Stimulated activated CD8-positive, alpha-beta memory T cell treated with anti-CD3 and anti-CD28 coated beads, Interleukin-7, amount 100 ng/mL, for 1 hour (primary cell): ENCODE results near the gene EZH1.
"Not testable (repeated sequence)": the region's sequence is repeated elsewhere in the genome, so short reads cannot be mapped to it uniquely, and the experiment has no call there.

Experiments used
- DNase-seq, 2 donors: peaks; one replicate each; pipeline ENCODE4 v3.0.0-alpha.2; 2020; ENCODE audit warnings: low read depth in 2 of 2

Gene EZH1

DNA sequence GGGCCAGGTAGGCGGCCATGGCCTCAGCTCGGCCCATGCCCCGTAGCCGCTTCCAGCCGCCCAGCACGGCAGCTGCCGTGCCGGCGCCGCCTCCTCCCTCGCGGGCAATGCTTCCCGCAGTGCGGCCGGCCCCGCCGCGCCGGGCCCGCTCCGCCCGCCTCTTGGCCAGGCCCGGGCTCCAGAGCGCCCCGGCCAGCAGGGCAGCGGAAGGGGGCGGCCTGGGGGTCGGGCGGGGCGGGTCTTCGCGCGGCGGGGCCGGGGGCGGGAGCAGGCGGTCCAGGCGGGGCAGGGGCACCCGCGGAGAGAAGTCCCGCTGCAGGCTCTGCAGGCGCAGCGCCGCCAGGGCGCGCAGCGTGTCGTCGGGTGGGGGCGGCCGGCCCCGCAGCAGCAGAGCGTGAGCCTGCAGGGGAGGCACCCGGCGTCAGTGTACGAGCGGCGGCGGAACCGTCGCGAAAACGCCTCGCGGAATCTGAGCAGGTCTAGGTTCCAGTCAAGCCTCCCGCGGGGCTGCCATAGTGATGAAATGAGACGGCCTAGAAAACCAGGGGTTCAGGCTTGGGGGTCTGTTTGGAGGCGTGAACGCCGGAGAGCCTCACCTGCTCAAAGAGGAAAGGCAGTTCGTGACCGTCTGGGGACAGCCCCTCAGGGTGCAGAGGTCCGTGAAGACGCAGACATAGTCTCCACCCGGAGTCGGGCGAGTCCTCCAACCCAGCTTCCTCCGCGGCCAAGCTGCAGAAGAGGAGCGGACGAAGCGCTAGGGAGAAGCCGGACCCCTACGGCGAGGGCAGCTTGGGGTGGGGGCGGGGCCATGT lies 74.7 kb downstream of the EZH1 start:
- no peak for DNase-seq

- DNase-seq = no peak
These were observed 75.2 kb downstream of the EZH1 start for GRCh38 chr17:42669705-42669976.

DNA sequence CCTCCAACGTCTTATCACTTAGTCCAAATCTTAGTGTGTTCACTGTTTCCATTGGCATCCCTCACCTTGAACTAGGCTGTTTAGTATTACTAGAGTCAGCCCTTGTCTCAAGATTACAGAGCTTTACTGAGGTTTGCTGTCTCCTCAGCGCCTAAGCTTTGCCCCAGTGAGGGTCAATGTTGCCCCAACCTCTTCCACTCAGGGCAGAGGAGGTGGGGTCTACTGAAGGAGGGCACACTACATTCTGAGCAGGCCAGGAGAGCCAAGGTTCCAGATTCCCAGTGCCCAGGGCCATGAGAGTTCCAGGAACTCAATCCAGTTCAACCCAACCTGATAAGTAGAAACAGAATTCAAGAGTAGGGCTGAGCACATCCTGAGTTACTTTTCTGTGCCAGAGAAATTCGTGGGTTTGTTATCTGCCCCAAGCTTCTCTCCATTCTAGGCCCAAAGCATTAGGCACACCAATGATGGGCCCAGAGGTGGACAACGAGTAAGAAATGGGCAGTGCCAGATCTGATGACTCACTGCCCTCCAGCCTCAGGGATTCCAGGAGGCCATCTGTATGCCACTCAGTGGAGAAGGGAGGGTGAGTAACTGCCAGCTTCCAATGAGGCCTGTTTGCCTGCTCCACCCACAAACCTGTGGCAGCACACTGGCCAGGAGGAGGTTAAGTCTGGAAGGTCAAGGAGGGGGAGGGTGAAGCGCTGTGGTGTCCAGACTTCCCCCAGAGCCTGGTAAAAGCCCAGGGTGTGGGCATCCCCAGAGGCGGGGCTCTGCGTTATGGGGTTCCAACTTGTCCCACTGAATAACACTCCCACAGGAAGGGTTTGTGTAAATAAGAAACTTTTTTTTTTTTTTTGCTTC lies 77.5 kb downstream of the EZH1 start:
- no peak for DNase-seq

- DNase-seq = not testable (repeated sequence)
These were observed 78.7 kb downstream of the EZH1 start for GRCh38 chr17:42666126-42666525.

DNA sequence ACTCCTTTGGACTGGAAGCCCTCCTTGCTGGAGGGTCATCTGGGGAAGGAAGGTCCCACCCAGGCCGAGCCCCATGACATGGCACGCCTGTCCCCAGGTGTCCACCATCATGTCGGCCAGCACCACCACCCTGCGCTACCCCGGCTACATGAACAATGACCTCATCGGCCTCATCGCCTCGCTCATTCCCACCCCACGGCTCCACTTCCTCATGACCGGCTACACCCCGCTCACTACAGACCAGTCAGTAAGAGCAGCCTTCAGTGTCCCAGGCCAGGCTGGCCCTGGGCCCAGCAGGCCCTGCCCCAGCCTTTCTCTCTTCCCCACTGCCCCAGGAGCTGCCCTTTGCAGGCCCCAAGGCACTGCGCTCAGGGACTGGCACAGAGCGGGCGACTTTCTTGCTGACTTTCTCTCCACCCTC lies 79.2 kb downstream of the EZH1 start:
- no peak for DNase-seq

DNA sequence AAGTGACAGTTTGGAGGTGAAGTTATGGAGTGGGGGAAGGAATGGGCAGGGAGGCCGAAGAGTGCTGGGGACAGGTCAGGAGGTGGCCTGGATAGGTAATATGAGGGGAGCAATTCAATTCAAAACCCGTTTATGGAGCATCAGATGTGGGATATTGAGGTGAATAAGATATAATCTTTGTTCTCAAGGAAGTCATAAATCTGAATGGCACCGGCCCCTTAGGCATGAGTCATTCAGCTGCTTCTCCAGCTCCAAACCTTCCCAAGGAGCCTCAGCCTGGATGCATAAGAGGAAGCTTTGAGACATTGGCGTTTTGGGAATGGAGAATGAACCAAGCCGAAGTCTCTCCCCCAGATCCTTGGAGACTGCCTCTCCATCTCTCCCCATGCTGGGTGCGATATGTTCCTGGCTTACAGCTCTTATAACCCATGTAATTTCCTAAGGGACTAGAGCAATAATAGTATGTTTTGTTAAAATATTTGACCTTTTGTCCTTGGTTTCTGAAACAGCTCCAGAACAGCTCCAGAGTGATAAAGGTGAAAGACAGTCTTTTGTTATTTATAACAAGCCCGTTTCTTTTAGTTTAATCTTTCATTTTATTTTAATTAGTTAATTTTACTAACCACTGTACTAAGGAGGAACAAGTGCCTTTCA lies 84.0 kb downstream of the EZH1 start:
- DNase-seq = no peak

DNA sequence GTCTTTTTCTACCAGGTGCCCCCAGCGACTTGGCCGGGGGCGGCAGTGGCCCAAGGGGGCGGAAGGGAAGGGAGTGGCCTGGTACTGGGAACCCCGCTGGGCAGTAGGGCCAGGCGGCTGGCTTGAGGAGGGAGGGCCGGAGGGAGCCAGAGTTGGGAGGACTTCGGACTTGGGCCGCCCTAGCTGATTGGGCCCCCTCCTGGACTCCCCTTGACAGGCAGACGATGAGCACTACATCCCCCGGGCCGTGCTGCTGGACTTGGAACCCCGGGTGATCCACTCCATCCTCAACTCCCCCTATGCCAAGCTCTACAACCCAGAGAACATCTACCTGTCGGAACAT lies 84.9 kb downstream of the EZH1 start:
- DNase-seq = not testable (repeated sequence)

DNA sequence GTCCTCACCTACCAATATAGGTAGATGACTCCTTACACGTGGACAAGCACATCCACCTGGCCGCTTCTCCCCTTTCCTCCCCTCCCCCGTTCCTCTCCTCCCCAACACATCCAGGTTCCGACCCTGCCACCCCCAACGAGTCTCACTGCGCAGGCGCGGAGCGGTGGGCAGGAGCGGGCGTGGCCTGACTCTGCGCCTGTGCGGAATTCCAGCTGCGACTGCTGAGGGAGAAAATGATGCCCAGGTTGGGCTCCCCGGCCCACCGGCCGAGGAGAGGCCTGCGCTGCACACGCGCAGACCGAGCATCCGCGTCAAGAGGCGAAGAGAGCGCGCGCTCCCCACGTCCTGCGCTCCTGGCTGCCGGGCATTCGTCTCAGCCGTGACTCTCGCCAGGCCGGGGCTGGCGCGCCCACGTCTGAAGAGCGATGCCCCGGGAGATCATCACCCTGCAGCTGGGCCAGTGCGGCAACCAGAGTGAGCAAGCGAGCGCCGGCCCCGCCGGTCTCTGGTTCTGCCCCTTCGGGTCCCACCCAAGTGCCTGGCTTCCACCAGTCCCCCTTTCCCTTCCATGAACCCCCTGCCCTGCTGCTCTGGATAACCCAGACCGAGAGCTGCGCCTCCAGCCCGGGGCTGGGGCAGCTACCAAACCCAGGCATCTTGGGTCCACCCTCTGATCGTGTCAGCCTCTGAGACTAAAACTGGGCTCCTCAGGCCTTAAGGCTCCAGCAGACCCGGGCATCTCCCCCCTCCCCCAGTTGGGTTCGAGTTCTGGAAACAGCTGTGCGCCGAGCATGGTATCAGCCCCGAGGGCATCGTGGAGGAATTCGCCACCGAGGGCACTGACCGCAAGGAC lies 85.5 kb downstream of the EZH1 start, which contains the start of gene TUBG2:
TSS of gene TUBG2 (plus strand) at position 206 of the 853 bp plus-strand sequence. CDS start at position 426, 220 bp downstream.
- DNase-seq = peak; percentile 43 to 53

DNA sequence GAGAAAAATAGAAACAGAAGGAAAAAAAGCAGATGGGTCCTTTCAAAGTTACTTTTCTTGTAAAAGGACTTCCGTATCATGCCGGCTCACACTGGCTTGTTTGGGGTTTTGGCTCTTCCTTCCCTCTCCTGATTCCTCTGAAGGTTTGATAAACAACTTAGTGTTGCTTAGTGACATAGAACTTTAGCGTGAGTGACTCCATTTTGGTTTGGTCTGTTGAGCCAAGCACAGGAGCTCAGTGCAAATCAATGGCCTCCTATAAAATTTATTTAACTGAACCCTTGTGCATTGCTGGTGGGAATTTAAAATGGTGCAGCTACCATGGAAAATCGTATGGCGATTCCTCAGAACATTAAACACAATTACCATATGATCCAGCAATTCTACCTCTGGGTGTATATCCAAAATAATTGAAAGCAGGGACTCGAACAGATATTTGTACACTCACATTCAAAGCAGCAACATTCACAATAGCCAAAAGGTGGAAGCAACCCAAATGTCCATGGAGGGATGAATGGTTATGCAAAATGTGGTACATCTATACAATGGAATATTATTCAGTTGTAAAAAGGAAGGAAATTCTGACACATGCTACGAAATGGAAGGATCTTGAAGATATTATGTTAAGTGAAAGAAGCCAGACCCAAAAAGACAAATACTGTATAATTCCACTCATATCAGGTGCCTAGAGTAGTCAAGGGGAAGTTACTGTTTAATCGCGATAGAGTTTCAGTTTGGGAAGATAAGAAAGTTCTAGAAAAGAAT lies 86.8 kb downstream of the EZH1 start:
- DNase-seq = no peak

DNA sequence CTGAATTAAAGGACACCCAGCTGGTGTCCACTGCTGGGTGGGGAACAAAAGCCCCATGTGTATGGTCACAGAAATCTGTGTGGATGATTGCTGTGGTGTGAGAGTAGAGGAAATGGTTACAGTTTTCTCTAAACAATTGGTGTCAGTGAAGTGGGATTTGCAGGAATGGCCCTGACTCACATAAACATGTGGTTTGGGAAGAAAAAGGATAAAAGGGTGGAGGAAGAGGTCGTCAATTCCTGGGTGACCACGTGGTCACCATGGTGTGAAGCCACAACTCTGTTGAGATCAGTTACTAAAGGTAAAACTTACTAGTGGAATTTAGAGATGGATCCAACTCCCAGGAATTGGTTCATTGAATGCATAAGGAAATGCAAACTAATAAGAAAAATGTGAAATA lies 89.3 kb downstream of the EZH1 start:
- DNase-seq = no peak

GRCh38 chr17:42653179-42654124 lies 91.4 kb downstream of the EZH1 start:
- DNase-seq = no peak

DNA sequence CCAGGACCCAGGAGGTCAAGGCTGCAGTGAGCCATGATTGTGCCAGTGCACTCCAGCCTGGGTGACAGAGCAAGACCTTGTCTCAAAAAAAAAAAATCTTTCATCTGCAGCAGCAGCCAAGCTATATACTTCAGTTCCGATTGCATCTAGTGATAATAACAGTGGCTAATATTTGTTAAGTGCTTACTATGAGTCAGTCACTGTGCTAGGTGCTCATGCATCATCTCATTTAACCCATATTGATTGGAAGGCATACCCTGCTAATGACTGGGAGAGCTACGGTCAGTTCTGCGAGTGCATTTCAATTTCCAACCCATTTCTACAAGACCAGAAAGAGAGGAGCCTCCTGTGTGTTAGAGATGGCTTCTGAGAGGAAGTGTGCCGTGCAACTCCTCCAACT lies 93.4 kb downstream of the EZH1 start:
- DNase-seq = no peak
